Measurements from ENCODE around the gene PRKD3.

PRKD3 gene

GRCh38 chr2:37342591-37343220, 18.1 kb upstream of the PRKD3 start:
- no peak for DNase-seq

- no peak for DNase-seq
Observed at GRCh38 chr2:37340637-37341036, 16.0 kb upstream of the PRKD3 start.

DNA sequence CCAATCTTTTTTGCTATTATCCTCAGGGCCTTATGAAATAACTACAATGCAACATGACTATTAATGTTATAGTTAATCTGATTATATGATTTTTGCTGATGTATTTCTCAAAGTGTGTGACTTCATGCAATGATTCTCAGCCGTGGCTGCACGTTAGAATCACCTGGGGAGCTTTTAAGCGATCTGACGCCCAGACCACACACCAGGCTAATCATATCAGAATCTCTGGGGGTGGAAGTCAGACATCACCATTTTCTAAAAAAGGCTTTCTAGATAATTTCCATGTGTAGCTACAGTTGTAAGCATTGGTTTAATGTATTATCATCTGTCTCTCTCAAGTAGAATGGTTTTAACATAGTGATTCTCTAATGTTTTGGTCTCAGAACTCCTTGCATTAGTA, 14.3 kb upstream of the PRKD3 start:
- DNase-seq, result no peak

DNA sequence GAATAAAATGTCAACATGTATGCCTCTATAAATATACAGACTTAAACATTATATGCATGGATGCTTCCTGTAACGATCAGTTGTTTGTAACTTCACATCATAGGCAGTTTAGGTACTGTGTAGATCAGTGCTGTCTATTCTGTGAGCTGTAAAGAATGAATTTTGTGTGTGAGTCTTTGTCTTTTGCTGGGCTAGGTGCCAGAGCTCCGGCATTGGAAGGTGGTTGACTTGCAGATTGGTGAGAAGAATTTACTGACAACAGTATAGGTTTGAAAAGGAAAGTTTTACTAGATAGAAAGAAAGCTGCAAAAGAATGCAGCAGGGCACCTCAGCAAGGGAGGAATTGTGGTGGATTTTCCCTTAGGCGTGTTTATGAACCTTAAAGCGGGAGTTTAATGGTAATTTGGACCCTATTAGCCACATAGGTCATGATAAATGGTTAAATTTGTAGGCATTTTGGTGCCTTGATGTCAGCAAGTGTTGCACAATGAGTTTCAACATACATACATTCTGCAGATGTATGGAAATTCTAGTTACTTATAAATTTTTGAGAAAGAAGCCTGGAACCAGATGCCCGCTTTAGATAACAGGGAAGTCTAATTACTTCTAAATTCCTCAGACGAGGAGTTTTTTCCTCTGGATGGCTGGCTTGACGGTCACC, 13.1 kb upstream of the PRKD3 start:
- no peak for DNase-seq

DNA sequence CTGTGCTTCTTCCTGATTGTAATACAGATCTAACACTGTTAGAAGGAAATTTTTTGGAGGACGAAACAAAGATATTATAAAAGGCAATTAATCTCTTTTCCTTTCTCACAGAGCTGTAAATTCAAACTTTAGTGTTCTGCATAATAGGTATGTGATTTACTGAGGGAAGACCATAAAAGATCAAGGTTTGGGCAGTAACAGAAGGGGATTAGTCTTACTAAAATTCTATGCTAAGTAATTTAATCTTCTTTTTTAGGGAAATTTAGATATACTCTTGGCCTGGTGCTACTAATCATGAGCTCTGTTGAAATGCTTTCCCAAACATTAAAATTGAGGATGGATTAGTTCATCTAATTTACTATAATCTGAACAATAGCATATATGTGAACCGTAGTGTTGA, 11.0 kb upstream of the PRKD3 start:
- no peak for DNase-seq

GRCh38 chr2:37333256-37333655, 8.6 kb upstream of the PRKD3 start:
- no peak for DNase-seq

- no peak for DNase-seq
Observed at GRCh38 chr2:37332560-37332959, 7.9 kb upstream of the PRKD3 start.

DNA sequence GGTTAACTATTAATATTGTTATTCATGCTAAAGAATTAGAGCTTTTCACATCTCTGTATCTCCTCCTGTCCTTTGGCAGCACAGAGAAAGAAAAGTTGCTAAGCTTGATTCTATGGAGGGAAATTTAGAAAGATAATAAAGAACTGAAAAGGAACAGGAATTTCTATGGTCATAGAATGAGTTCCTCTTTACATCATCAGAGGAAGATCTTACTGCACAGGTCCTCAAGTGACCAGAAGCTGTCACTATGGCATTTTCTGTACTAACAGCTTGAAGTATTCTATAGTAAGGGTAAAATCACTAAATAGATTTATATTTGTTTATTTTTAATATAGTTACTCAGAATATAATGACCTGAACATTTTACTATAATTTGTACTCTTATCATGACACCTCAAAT, 6.0 kb upstream of the PRKD3 start:
- no peak for DNase-seq

DNA sequence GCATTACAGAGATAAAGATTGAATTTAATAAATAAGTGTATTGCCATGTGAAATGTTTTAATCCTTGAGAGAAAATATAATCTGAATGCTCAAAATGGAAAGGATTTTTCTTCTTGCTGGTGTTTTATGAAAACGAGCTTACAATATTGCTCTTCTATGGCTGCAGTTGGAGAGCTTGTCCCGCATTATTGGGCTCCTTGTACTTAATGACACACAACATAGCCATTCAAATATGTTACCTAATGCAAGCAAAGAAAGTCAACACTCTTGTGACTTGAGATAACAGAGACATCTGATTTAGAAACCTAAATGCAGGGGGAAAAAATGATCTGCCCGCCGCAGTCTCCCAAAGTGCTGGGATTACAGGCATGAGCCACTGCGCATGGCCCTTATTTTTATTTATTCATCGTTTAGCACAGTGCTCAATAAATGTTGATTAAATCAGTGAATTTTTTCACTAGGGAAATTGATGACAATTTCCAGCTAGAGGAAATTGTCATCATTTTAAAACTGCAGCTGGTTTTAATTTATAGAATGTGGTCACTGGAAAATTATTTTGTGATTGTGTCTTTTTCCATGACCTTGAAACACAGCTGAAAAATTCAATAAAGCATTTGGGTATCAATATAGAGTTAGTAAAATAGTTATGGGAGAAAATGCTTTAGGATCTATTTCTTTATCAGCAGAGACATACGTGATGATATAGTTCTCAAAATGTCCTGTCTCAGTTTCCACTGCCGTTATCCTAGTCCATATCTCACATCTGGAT, 2.4 kb upstream of the PRKD3 start:
- no peak for DNase-seq

GRCh38 chr2:37326285-37326684, 1.7 kb upstream of the PRKD3 start:
- DNase-seq, result no peak

GRCh38 chr2:37325625-37326071, 1.0 kb upstream of the PRKD3 start:
- DNase-seq, result no peak

- no peak for DNase-seq
Observed at GRCh38 chr2:37324536-37324785, 172 bp downstream of the PRKD3 start.

- peak in 1 of 2 experiments; percentile 37 for DNase-seq
Observed at GRCh38 chr2:37323781-37324535, 675 bp downstream of the PRKD3 start.

DNA sequence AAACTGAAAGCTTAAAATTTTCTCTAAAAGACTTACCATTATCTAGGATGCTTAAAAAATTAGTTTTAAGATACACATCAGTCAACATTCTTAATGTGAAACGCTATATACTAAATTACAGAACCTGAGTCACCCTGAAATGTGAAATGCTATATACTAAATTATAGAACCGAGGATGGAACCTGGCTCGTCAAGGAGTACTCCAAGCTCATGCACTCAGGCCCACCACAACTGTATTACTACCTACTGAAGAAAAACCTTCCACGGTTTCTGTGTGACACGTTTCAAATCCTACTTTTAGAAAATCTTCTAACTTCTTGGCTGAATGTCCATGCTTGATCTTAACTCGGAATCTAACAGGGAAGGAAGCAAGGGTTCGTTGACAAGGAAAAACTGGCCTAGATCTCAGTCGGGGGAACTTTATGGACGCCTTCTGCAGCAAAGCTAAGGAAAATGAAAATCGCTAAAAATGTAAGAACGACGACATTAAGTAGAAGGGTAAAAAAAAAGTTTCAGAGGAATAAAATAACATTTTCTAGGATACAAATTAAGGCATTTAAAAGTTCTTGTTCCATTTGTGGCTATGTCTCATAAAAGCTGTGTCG, 1.4 kb downstream of the PRKD3 start:
- no peak for DNase-seq

DNA sequence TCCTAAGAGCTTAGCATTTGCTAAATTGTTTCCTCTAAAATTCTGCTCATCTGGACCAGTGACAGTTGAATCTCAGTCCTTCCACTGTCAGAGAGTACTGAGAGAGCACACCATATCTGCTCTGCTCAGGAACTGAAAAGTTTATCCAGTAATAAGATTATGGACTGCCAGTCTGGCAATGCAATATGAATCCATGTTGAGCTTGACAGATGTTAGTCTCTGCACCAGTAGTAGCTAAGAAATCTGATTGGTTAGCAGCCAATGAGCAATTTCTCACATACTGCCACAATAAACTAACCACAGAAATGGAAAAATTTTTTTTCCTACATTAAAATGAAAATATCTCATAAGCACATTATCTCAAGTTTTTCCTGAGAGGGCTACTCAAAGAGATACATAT, 2.3 kb downstream of the PRKD3 start:
- DNase-seq, result peak; percentile 28 to 90

DNA sequence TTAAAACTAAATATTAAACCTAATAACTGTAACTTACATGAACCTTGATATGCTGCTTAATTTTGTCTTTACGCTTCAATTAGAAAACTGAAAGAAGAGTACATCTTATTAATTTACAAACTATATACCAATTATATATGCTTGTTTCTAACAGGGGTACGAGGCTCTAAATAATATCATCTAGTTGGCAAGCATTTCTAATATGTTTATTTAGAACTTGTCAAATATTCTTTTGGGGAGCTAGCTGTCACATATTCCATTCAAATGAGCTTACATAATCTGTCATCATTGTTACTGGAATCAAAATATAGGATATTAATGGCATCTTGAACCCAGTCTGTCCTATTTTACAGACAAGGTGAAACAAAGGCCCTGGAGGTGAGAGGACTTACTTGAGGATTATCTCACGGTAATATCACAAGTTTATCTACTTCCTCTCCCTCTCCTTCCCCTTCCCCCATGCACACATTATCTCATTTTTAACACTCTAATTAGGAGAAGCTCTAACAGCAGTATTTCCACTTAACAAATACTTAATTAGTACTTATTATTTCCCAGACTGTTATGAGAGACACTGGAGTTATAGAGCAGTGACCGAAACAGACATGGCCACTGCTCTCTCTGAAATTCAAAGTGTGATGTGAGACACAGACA, 3.5 kb downstream of the PRKD3 start:
- DNase-seq, result no peak

- DNase-seq, result no peak
Observed at GRCh38 chr2:37319754-37320609, 4.7 kb downstream of the PRKD3 start.

- DNase-seq, result no peak
Observed at GRCh38 chr2:37318401-37318800, 6.2 kb downstream of the PRKD3 start.

- DNase-seq, result no peak
Observed at GRCh38 chr2:37317746-37318145, 6.9 kb downstream of the PRKD3 start.

DNA sequence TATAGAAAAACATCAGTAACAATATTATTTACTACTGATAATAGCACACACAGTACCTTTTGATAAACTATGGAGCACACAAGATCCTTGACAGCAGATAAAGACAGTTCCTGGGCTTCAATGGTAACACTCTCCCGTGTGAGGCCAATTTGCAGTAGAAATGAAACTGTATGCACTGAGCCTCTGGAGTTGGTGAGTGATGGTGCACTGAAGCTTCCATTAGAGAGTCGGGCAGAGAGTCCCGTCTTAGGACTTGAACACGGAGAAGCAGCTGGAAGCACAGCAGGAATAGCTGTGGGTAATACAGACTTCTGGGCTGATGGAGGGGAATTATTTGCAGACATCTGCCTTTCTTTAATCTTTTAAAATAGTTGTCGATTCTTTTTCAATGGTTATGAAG, 8.5 kb downstream of the PRKD3 start:
- no peak for DNase-seq

DNA sequence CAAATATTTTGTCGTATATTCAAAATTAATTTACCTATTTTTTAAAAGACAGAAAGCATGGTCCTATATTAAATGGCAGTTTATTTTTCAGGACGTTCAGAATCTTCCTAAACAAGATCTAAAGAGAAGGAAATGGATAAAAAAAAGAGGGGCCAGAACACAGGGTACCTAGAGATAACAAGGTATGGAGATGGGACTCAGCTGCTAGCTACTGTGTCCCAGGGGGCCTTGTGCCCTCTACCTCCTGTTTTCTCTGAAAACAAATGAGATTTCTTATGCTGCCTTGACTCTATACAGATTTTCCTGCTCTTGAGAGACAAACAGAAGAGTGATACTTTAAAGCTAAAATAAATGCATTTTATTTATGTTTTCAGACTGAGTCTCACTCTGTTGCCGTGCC, 9.3 kb downstream of the PRKD3 start:
- DNase-seq, result no peak

DNA sequence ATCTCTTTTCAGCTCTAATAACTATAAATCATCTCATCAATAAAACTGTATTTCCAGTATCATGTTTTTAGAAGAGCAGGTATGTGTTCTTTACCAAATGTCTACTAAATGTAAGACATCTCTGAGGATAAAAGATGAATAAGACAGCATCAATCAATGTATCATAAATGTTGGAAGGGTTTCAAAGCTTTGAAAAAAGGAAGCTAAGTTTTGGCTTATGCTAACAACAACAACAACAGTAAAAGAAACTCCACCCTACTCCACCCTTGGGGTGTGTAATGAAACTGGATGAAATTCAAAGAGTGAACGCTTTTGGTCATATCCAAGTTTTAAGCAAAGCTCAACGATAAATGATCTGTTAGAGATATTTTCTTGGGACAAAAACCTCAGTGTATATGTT, 17.1 kb downstream of the PRKD3 start:
- DNase-seq, result no peak
